ENCODE data around the gene CNTN4. TPM values are rescaled to one million over a fixed set of nuclear protein-coding genes. Genes with fewer than 3 reads are reported as not detected.

The CNTN4 gene
- total RNA-seq, 1 experiment from 2014 or later: not detected

DNA sequence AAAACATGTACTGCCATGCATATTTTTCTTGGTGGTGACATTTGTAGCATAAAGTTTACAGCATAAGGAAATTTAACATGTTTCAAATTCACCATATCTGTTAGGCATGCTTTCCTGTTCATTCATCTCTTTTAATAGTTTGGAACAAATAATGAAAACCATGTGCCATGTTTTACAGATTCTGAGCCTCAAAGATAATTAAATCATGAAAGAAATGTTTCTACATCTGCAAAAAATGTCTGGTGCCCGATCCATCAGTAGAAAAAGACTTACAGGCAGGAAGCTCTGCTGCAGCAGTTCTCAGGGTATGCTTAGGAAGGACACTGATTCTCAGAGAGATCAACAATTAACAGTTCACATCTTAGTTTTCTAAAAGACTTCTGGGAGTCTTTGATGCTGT lies 695.3 kb downstream of the CNTN4 start (continued):
- TF ChIP-seq GABPB1 (CRISPR knock-in tag; IDR thresholded peaks at IDR 0.05) (no peak), FOXP1 (CRISPR knock-in tag; IDR thresholded peaks at IDR 0.05; ENCODE audit: borderline replicate concordance) (no peak), FOXJ3 (CRISPR knock-in tag; IDR thresholded peaks at IDR 0.05; ENCODE audit: borderline replicate concordance) (no peak), MYBL2 (CRISPR knock-in tag; IDR thresholded peaks at IDR 0.05) (no peak), RELA (CRISPR knock-in tag; IDR thresholded peaks at IDR 0.05; ENCODE audit: borderline replicate concordance) (no peak)
- TF ChIP-seq, protein P1, sequence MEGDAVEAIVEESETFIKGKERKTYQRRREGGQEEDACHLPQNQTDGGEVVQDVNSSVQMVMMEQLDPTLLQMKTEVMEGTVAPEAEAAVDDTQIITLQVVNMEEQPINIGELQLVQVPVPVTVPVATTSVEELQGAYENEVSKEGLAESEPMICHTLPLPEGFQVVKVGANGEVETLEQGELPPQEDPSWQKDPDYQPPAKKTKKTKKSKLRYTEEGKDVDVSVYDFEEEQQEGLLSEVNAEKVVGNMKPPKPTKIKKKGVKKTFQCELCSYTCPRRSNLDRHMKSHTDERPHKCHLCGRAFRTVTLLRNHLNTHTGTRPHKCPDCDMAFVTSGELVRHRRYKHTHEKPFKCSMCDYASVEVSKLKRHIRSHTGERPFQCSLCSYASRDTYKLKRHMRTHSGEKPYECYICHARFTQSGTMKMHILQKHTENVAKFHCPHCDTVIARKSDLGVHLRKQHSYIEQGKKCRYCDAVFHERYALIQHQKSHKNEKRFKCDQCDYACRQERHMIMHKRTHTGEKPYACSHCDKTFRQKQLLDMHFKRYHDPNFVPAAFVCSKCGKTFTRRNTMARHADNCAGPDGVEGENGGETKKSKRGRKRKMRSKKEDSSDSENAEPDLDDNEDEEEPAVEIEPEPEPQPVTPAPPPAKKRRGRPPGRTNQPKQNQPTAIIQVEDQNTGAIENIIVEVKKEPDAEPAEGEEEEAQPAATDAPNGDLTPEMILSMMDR (IDR thresholded peaks at IDR 0.05): no peak
- TF ChIP-seq, protein P2, sequence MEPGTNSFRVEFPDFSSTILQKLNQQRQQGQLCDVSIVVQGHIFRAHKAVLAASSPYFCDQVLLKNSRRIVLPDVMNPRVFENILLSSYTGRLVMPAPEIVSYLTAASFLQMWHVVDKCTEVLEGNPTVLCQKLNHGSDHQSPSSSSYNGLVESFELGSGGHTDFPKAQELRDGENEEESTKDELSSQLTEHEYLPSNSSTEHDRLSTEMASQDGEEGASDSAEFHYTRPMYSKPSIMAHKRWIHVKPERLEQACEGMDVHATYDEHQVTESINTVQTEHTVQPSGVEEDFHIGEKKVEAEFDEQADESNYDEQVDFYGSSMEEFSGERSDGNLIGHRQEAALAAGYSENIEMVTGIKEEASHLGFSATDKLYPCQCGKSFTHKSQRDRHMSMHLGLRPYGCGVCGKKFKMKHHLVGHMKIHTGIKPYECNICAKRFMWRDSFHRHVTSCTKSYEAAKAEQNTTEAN (CRISPR knock-in tag; IDR thresholded peaks at IDR 0.05): no peak

DNA sequence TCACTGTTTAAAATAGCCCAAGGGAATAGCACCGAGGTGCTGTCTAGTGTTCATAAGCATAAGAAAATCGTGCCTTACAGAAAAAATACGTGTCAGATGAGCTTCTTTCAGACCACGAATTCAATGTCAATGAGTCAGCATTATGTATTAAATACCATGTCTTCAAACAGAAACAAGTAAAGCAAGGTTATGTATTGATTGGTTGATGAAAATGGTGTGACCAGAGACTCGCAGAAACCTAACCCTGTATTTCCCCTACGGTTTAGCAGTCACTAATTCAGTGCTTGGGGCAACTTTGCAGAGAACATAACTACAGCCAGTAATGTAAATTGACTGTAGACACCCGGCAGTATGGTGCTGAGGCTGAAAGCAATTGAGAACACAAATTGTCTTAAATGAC lies 703.8 kb downstream of the CNTN4 start:
- no peak for DNase-seq (ENCODE audit: low spot score)
- POLR2A ChIA-PET: no interaction called here
- Mint-ChIP-seq H3K4me3 (no peak overlapping the region), H3K4me1 (no peaks in the 10 kb centered on the region), H3K27me3 (ENCODE audit: low read depth) (peaks cover 4% of the 10 kb centered on the region), H3K27ac (no peak overlapping the region), H3K9me3 (peaks cover 86% of the 10 kb centered on the region), H3K36me3 (peaks cover 68% of the 10 kb centered on the region)
- ATAC-seq: no peak
- TF ChIP-seq, protein P3, sequence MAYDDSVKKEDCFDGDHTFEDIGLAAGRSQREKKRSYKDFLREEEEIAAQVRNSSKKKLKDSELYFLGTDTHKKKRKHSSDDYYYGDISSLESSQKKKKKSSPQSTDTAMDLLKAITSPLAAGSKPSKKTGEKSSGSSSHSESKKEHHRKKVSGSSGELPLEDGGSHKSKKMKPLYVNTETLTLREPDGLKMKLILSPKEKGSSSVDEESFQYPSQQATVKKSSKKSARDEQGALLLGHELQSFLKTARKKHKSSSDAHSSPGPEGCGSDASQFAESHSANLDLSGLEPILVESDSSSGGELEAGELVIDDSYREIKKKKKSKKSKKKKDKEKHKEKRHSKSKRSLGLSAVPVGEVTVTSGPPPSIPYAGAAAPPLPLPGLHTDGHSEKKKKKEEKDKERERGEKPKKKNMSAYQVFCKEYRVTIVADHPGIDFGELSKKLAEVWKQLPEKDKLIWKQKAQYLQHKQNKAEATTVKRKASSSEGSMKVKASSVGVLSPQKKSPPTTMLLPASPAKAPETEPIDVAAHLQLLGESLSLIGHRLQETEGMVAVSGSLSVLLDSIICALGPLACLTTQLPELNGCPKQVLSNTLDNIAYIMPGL (CRISPR knock-in tag; IDR thresholded peaks at IDR 0.05): no peak
- TF ChIP-seq, protein P4, sequence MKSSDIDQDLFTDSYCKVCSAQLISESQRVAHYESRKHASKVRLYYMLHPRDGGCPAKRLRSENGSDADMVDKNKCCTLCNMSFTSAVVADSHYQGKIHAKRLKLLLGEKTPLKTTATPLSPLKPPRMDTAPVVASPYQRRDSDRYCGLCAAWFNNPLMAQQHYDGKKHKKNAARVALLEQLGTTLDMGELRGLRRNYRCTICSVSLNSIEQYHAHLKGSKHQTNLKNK (CRISPR knock-in tag; IDR thresholded peaks at IDR 0.05): no peak
- TF ChIP-seq, protein P5, sequence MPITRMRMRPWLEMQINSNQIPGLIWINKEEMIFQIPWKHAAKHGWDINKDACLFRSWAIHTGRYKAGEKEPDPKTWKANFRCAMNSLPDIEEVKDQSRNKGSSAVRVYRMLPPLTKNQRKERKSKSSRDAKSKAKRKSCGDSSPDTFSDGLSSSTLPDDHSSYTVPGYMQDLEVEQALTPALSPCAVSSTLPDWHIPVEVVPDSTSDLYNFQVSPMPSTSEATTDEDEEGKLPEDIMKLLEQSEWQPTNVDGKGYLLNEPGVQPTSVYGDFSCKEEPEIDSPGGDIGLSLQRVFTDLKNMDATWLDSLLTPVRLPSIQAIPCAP (CRISPR knock-in tag; IDR thresholded peaks at IDR 0.05): no peak
- no peak for TF ChIP-seq FOXK1 (CRISPR knock-in tag; IDR thresholded peaks at IDR 0.05)
- CTCF ChIA-PET: no interaction called here

DNA sequence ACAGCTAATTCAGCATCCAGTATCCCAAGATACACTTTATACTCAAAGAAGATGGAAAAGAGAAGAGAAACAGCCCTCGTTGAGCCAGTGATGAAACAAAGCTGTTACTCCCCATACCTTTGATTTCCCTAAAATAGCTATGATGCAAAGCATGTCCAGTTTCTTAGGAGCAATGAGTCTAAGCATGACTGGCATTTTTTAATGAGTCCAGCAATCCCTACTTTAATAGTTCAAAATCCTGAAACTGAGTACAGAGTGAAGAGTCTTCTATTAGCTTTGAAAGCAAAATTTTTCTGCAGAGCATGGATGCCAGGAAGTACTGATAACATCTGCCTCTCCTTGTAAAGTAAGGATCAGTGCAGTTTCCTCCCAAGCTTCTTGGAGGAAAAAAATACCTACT lies 708.8 kb downstream of the CNTN4 start:
- Mint-ChIP-seq H3K4me3 (no peak overlapping the region), H3K9me3 (peaks cover 79% of the 10 kb centered on the region), H3K36me3 (peaks cover 71% of the 10 kb centered on the region), H3K27ac (no peak overlapping the region), H3K4me1 (no peaks in the 10 kb centered on the region), H3K27me3 (ENCODE audit: low read depth) (peaks cover 4% of the 10 kb centered on the region)
- CTCF ChIA-PET: no interaction called here
- DNase-seq (ENCODE audit: low spot score): no peak
- TF ChIP-seq, protein P6, sequence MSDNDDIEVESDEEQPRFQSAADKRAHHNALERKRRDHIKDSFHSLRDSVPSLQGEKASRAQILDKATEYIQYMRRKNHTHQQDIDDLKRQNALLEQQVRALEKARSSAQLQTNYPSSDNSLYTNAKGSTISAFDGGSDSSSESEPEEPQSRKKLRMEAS (CRISPR knock-in tag; IDR thresholded peaks at IDR 0.05): no peak
- TF ChIP-seq, protein P7, sequence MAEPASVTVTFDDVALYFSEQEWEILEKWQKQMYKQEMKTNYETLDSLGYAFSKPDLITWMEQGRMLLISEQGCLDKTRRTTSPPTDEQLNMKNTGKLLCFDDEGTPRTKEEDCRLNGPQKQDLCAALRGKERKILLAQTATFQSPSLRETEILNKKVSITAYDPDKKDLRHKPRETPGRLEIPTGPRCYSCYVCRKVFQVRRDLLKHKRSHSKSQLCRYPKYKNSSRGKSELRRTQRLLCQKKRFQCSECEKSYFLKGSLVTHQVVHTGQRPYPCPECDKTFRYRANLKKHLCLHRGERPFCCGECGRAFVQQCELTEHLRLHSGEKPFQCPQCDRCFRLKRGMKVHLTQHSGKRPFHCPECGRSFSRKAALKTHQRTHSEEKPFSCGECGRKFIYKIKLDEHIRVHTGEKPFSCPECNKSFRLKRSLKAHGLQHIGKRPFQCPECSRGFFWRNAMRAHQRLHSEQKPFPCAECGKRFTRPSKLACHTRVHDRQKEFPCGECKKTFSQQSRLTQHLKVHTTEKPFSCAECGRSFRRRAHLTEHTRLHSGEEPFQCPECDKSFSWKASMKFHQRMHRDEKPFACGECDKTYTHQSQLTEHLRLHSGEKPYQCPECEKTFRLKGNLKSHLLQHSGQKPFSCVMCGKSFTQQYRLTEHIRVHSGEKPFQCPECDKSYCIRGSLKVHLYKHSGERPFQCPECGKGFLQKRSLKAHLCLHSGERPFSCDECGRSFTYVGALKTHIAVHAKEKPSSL (CRISPR knock-in tag; conservative IDR thresholded peaks at IDR 0.05): no peak
- TF ChIP-seq SMAD3 (CRISPR knock-in tag; IDR thresholded peaks at IDR 0.05; ENCODE audit: borderline replicate concordance): no peak
- TF ChIP-seq TP53 (CRISPR knock-in tag; IDR thresholded peaks at IDR 0.05): no peak
- TF ChIP-seq ZNF317 (CRISPR knock-in tag; IDR thresholded peaks at IDR 0.05; ENCODE audit: borderline replicate concordance, low read depth): no peak
- TF ChIP-seq, protein P8, sequence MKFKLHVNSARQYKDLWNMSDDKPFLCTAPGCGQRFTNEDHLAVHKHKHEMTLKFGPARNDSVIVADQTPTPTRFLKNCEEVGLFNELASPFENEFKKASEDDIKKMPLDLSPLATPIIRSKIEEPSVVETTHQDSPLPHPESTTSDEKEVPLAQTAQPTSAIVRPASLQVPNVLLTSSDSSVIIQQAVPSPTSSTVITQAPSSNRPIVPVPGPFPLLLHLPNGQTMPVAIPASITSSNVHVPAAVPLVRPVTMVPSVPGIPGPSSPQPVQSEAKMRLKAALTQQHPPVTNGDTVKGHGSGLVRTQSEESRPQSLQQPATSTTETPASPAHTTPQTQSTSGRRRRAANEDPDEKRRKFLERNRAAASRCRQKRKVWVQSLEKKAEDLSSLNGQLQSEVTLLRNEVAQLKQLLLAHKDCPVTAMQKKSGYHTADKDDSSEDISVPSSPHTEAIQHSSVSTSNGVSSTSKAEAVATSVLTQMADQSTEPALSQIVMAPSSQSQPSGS (CRISPR knock-in tag; IDR thresholded peaks at IDR 0.05; ENCODE audit: borderline replicate concordance, low read depth): no peak
- TF ChIP-seq, protein P9, sequence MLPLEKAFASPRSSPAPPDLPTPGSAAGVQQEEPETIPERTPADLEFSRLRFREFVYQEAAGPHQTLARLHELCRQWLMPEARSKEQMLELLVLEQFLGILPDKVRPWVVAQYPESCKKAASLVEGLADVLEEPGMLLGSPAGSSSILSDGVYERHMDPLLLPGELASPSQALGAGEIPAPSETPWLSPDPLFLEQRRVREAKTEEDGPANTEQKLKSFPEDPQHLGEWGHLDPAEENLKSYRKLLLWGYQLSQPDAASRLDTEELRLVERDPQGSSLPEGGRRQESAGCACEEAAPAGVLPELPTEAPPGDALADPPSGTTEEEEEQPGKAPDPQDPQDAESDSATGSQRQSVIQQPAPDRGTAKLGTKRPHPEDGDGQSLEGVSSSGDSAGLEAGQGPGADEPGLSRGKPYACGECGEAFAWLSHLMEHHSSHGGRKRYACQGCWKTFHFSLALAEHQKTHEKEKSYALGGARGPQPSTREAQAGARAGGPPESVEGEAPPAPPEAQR (CRISPR knock-in tag; IDR thresholded peaks at IDR 0.05): no peak
- POLR2A ChIA-PET: no interaction called here
- no peak for ATAC-seq
